ENCODE data around the gene BEST4. TPM values are rescaled to one million over a fixed set of nuclear protein-coding genes. Genes with fewer than 3 reads are reported as not detected.
"Not testable (repeated sequence)": the region's sequence is repeated elsewhere in the genome, so short reads cannot be mapped to it uniquely, and the experiment has no call there.

The BEST4 gene
- total RNA-seq, 1 donor from 2014 or later = 0.10 TPM

DNA sequence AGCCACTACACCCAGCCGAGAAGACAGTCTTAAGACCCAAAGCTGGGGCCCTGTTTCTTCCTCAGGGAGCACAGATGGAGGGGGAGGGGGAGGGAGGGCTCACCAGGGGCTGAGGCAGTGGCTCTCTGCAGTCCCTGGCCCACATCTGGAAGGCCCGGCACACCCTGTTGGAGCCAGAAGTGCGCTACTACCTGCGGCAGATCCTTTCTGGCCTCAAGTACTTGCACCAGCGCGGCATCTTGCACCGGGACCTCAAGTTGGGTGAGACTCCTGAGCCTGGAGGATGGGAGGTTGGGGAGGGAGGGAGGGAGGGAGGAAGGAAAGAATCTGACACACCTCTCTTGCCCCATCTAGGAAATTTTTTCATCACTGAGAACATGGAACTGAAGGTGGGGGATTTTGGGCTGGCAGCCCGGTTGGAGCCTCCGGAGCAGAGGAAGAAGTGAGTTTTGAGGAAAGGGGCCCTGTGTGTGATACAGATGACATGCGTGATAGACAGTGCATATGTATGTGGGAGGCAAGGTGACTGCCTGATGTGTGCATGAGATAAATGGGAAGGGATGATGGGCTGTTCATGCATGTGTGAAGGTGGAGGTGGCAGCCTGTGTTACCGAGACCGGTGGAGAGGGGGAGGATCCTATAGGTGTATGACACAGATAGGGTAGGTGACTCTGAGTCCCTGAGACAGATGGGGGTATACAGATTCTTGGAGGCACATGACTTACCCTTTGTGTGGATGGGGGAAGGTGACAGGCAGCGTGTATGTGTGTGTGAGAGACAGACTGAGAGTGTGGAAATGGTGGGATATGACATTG is 13.7 kb upstream of the BEST4 start:
- no peak for DNase-seq

DNA sequence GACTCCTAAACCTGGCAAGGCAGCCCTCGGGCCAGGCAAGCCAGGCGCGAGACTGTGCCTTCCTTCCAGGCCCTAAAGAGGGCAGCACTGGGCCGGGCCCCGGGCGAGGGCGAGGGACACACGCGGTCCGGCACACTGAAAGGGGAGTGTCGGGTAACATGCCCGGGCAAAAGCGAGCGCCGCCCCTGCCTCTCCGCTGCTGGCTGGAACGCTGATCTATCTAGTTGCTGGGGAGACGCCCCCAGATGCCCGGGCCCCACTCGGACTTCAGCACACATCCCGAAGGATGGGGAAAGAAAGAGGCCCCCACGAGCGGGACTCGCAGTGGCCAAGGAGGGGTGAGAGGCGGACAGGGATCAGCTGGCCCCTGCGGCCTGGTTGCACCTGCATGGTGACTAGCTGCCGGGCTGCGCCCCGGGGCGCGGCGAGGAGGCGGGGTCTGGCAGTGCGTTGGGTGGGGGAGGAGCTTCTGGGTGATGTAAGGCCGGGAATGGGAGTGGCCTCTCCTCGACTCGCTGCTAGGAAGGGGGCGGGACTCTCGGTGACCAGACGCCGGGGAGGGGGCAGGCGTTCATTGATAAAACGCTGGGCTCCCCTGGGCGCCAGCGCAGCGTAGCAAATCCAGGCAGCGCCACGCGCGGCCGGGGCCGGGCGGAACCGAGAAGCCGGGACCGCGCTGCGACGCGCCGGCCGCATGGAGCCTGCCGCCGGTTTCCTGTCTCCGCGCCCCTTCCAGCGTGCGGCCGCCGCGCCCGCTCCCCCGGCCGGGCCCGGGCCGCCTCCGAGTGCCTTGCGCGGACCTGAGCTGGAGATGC is 12.0 kb upstream of the BEST4 start, which contains the start of gene PLK3:
Gene PLK3, plus strand, starts transcription at position 608 of the 815 bp plus-strand sequence. Its CDS starts 87 bp downstream, at position 695.
- peak; percentile 96 for DNase-seq

DNA sequence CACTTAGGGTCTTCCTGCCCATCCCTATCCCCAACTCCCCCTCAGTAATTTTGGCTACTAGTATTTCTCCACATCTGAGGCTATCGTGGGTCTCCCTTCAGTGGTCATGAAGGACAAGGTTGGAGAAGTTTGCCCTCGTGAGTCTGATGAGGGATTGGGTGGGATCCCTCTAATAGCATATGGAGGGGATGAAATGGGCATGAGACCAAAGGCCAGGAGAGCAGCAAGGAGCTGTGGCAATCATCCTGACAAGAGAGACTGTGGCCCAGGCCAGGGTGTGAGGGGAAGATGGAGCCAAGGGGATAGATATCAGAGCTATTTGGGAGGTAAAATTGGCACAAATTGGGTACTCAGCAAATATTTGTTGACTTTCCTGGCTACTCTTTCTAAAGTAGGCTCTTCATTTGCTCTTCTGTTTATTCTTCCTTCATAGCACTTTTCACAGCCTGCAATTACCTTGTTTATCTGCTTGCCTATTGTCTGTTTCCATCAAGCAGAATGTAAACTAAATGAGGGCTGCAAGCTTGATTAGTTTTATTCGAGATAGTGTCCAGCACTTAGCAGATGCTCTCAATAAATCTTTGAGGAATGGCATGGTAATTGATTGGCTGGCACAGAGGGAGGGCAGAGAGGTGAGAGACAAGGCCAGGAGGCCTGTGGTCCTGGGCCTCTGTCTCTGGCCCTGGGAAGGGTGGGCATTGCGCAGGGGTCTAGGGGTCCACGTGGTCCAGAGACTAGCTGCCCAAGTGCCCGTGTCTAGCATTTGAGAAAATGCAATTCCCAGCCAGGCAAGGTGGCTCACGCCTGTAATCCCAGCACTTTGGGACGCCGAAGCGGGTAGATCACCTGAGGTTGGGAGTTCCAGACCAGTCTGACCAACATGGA is 10.8 kb upstream of the BEST4 start:
- DNase-seq = no peak

DNA sequence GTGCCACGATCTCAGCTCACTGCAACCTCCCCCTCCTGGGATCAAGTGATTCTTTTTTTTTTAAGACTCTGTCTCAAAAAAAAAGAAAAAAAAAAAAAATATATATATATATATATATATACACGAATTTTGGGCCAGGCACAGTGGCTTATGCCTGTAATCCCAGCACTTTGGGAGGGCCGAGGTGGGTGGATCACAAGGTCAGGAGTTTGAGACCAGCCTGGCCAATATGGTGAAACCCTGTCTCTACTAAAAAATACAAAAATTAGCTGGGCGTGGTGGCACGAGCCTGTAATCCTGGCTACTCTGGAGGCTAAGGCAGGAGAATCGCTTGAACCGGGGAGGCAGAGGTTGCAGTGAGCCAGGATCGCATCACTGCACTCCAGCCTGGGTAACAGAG is 9.9 kb upstream of the BEST4 start:
- not testable (repeated sequence) for DNase-seq

DNA sequence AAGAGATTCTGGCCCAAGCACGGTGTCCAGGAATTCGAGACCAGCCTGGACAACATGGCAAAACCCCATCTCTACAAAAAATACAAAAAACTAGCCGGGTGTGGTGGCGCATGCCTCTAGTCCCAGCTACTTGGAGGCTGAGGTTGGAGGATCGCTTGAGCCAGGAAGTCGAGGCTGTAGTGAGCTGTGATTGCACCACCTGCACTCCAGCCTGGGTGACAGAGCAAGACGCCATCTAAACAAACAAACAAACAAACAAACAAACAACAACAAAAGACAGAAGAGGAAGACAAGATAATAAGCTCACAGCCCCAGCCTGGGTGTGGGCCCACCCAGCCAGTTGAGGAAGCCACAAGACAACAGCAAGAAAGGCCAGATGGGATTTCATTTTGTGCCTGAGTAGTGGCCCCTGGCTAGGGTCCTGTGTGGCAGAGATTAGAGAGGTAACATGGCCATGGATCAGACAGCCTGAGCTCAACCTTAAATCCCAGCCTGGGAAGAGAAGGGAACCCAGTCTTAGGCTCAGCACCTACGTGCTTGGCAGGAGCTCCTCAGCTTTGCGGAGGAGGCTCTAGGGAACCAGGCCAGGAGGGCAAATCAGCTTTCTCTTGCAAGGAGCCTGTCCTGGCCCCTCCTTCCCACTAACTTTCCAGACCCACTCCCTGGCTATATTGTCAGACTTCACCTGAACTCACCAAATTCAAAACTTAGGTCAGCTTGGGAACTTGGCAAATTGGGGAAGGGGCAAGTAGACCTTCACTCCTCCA is 4.9 kb upstream of the BEST4 start:
- no peak for DNase-seq

DNA sequence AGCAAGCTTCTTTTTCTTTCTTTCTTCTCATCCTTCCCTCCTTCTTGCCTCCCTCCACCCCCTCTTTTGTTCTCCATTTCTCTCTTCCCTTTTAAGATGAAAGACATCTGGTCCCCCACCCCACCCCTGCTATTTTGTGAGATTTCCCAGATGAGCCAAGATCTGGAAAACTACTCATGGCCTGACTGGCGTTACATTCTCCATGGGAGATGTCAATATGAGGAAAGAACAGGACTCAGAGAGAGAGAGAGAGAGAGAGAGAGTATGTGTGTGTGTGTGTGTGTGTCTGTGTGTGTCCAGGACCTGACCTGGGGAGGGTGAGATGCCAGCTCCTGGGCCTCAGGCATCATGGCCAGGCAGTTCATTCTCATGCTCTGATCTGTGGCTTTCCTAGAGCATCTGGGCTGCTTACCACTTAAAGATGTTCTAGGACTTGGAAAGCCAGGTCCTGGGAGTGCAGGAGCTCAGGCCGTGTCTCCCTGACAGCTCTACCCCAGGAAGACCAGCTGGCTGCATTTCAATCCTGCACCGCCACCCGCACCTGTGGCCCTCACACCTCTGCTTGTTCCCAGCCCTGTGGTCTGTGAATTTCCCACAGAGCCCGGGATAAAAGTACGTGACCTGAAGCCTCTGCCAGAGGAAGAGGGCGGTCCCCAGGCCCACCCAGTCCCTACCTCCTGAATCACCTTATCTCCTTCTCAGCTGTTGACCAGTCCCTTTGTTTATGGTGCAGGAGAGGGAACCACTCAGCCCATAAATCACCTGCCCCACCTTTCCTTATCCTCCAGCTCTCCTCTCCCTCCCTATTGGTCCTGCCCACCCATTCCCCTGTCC is 3.2 kb upstream of the BEST4 start:
- no peak for DNase-seq

DNA sequence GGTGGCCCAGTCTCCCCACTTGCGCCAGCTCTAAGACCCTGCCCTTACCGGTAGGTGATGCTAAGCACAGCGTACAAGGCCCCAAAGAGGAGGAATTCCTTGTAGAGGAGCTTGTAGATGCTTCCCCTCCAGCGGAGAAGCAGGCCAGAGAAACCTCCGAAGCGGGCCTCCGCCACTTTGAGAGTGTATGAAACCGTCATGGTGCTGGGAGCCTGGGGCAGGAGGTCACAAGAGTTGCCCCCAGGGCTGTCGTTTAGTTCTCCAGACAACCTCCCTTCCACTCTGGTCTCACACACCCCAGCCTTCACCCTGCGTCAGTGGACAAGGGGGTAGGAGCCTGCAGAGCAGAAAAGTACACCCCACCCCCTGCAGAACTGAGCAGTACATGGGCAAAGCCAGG is 464 bp downstream of the BEST4 start:
- DNase-seq = no peak

DNA sequence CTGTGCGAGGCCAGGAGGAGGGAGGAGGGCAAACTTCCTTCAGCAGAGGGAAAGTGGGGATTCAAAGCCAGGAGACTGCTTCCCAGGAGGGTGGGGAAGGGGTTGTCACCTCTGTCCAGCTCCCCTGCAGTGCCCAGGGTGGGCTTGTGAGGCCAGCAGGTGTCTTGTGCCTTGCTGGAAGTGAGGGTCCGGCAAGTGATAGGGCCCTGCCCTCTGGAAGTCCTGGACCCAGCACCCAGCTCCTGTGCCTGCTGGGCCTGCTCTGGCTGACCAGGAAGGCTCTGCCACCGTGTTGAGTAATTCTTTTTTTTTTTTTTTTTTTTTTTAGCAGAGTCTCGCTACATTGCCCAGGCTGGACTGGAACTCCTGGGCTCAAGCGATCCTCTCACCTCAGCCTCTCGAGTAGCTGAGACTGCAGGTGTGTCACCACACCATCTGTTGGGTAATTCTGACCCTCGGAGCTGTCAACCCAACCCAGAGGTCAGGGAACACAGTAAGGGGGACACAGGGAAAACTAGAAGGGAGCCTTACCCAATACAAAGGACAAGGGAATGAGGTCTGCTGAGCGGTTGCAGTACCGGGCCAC is 1.0 kb downstream of the BEST4 start:
- no peak for DNase-seq

DNA sequence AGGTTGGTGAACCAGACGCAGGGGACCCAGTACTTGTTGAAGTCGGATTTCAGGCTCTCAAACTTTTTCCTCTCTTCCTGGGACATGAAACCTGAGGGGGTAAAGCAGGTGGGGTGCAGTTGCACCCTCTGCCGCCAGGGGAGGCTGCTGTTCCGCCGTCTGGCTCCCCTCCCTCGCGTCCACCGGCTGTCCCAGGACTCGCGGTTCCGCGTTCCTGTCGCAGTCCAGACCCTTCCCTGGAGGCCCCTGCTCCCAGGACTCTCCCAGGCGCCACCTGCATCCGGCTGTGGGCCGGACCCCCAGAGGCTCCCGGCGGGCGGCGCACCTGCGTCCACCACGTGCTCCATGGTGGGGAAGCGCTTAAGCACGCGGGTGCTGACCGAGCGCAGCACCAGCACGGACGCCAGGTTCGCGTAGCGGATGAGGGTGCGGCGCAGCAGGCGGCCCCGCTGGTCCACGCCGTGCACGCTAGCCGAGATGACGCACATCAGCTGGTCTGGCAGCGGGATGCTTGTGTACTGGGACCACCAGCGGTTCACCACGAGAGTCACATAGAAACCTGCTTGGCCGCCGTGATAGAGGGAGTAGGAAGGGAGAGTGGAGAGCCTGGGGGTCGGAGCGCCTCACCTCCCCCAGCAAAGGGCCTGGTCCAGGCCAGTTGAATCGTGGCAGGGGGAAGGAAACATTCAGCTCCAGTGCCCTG is 1.7 kb downstream of the BEST4 start:
- DNase-seq = peak; percentile 61

DNA sequence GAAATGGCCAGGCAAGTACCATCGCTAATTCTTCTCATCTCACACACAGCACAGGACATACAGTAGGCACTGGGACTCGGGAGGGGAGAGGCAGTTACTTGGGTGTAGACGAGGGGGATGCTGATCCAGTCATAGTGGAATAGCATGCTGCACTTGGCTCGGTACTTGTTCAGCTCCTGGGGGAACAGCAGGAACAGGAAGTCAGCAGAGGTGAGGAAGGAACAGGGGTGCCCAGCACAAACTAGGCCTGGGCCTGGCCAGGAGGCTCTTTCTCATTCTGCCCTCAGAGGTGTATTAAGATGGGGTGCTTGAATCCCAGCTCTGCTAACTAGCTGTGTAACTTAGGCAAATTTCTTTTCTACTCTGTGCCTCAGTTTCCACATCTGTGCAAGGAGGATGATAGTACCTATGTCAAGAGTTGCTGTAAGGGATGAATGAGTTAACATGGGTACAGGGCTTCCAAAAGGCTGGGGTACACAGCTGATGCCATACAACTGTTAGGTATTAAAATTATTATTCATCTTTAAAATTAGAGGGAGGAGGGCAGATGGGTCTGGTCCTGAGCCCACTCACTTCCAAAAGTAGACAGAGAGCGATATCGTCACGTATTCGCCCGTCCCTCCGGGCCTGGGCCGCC is 2.4 kb downstream of the BEST4 start:
- DNase-seq = no peak

DNA sequence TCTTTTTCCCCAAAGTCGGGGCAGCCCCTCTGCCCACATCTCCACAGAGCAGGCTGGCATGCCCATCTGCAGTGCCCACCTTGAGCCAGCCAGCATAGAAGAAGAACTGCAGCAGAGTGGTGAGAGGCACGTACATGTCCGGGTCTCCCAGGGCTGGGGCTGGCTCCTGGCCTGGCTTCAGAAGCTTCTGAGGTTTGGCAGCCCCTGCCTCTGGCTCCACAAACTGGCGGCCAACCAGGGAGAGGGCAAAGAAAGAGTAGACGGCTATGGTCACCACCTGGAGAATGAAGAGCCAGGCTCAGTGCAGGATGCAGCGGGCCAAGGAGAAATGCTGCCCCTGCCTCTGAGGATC is 3.0 kb downstream of the BEST4 start:
- no peak for DNase-seq

DNA sequence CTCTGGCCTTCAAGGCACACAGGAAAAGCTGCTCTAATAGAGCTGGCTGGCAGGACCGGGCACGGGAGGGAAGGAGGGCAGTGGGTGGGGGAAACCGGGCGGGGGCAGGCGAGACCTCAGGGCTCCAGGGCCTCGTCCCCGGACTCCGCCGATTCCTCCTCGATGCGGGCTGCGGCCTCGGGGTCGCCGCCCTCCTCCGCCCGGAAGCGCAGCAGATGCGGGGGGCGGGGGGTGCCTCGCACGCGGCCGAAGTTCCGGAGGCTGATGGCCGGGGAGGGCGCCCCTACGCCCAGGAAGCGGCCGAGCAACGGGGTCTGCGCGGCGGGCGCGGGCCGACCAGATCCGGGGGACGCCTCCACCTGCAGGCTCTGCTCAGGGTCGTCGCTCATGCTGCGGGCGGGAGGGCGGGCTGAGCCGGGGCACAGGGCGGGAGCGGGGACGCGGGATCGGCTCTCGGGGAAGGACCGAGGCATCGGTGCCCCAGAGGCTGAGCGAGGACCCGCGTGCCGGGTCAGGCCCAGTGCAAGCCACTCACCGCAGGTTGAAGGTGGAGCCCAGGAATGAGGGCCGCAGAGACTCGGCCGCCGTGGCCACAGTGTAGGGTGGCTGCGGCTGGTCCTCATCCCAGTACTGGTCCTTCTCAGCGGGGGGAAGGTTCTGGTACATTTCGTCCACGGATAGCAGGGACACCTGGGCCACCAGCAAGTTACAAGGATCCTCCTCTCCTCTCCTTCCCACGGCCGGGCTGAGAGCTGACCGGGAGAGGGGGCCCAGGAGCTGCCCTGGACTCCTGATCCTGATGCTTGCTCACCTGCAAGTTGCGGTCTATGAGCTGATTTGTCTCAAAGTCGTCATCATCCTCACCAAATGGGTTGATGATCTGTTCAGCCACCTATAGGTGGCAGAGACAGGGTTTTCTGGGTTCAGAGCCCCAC is 3.6 kb downstream of the BEST4 start:
- DNase-seq = no peak

DNA sequence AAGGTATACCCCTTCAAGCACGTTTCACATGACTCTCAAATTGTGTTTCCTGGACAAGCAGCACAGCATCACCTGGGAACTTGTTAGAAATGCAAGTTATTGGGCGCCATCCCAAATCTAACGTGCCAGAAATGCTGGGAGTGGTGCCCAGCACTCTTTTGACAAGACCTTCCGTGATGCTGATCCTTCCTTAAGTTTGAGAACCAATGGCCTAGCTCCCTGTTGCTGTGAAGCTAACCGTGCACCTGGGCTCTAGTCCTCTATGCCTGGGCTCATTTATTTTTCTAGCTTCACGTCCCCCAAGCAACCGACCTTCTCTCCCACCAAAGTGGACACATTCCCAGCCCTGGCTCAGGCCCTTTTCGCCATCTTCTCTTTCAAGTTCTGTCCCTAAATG is 4.3 kb downstream of the BEST4 start:
- no peak for DNase-seq

DNA sequence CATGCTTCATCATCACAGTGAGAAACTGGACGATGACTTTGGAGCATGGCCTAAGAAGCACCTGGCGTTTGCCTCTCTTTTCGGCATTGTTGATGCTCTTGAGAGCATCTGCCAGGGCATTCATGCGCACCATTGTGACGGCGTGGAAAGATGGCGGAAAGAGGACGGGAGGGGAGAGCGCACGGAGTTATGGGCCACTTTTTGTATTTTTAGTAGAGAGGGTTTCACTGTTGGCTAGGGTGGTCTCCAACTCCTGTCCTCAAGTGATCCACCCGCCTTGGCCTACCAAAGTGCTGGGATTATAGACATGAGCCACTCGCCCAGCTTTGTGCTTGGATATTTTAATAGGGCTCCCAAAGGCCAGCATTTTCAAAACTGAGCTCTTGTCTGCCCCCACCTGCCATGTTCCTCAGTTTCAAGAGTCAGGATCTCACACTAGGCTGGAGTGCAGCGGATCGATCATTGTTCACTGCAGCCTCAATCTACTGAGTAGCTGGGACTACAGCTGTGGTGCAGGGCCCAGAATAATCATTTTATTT is 7.3 kb downstream of the BEST4 start:
- no peak for DNase-seq

DNA sequence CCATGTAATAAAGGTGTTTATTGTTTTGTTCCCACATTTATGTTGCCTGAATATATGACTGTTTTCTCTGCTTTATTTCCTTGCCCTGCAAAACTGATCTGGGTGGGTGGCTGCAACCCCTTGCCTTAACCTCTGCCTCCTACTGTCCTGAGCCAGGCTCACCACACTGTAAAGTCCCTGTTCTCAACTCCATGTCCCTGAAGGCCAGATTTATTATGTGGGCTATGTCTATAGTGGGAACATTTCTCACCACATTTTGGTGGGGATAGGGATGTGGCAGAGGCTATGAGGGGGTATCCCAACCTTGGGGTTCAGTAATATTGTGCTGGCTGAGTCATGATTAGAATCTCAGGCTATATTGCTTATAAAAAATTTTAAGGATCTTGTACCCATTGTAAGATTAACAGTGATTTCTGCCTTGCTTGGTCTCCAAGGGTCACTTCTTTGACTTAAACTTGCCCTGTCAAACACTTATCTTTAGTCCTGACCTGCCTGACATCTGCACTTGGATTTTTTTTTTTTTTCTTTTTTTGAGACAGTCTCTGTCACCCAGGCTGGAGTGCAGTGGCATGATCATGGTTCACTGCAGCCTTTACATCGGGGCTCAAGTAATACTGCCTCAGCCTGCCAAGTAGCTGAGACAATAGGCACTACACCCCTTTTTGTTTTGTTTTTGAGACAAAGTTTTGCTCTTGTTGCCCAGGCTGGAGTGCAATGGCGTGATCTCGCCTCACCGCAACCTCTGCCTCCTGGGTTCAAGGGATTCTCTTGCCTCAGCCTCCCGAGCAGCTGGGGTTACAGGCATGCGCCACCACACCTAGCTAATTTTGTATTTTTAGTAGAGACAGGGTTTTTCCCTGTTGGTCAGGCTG is 9.0 kb downstream of the BEST4 start:
- DNase-seq = no peak

DNA sequence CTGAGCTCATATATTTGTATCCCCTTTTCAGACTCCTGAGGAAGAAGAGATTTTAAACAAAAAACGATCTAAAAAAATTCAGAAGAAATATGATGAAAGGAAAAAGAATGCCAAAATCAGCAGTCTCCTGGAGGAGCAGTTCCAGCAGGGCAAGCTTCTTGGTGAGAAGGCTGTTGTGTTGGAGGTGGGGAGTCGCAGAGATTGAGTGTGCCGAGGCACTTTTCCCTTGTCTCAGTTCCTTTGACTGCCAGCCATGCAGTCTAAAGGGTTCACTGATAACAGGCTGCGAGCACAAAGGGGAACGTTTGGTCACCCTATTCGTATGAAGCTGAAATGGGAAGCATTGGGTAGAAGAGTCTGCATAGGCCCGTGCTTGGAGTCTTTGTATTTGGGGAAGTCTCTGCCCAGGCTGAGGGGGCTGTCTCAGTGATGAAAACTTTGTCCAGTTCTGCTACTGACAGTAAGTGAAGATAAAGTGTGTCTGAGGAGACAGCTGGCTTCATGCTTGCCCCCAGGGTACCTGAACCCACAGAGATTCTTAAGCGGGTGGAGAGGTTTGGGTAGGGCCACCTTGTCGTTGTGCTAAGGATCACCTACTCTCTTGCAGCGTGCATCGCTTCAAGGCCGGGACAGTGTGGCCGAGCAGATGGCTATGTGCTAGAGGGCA is 9.9 kb downstream of the BEST4 start:
- no peak for DNase-seq

Measured in skin of body (tissue), 2 donors.